NCI-H524 (cell line): ENCODE results near the gene FAM89A.
"Not testable (repeated sequence)": the region's sequence is repeated elsewhere in the genome, so short reads cannot be mapped to it uniquely, and the experiment has no call there.

Source experiments
- DNase-seq, 2 experiments: peaks; one replicate each; lab custom pipeline; 2025; lab: John Stamatoyannopoulos, UW

FAM89A gene

GRCh38 chr1:231055271-231055670 is 15.2 kb upstream of the FAM89A start:
- DNase-seq: no peak

- DNase-seq: no peak
Measured at GRCh38 chr1:231053493-231054162, 13.6 kb upstream of the FAM89A start.

DNA sequence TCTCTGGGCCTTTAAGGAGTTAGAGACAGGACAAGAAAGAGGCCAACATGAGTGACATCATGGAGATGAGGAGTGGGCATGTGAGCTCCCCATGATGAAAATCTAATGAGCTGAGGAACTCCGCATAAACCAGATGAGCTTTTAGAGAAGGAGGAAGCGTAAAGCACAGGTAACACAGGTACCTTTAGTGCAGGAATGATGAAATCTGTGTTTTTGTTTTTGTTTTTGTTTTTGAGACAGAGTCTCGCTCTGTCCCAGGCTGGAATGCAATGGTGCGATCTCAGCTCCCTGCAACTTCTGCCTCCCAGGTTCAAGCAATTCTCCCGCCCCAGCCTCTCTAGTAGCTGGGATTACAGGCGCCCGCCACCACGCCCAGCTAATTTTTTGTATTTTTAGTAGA is 12.7 kb upstream of the FAM89A start:
- no peak for DNase-seq

DNA sequence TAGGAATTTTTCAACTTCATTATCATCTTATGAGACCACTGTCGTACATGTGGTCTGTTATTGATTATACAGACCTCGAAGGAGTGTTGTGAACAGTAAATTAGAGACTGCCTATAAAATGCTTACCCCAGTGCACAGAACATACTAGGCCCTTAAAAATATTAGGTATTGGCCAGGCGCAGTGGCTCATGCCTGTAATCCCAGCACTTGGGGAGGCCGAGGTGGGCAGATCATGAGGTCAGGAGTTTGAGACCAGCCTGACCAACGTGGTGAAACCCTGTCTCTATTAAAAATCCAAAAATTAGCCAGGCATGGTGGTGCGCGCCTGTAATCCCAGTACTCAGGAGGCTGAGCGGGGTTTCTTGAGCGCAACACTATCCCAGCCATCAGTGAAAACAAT is 10.9 kb upstream of the FAM89A start:
- not testable (repeated sequence) for DNase-seq

- DNase-seq: no peak
Measured at GRCh38 chr1:231050395-231050794, 10.3 kb upstream of the FAM89A start.

DNA sequence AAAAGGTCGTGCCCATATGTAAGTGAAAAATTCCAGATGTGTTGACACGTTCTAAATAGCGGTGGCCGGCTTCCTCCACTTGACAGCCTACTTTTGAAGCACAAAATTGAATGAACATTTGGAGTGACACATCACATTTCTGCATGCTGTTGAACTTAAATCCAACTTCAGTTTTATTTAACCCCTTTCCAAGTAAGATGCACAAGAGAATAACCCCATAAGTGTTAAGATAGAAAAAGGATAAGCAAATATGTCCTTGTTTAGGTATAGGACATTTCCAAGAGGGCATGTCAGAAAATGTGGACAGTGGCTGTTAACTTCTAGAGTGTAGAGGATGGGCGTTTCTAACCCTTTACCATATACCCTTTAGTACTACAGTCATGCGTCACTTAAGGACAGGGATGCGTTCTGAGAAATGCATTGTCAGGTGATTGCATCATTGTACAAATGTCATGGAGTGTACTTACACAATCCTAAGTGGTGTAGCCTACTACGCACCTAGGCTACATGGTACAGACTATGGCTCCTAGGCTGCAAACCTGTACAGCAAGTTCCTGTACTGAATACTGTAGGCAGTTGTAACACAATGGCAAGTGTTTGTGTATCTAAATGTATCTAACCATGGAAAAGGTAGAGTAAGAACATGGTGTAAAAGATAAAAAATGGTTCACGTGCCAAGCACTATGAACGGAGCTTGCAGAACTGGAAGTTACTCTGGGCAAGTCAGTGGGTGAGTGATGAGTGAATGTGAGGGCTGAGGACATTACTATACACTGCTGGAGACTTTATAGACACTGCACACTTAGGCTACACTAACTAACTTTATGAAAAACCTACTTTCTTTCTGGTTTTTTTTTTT is 9.3 kb upstream of the FAM89A start:
- no peak for DNase-seq

DNA sequence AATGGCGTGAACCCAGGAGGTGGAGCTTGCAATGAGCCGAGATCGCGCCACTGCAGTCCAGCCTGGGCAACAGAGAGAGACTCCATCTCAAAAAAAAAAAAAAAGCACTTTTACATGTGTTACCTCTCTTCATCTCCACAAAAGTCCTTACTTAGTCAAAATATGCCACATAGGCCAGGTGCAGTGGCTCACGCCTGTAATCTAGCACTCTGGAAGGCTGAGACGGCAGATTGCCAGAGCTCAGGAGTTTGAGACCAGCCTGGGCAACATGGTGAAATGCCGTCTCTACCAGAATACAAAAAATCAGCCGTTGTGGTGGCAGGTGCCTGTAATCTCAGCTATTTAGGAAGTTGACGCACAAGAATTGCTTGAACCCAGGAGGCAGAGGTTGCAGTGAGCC is 8.4 kb upstream of the FAM89A start:
- DNase-seq: not testable (repeated sequence)

DNA sequence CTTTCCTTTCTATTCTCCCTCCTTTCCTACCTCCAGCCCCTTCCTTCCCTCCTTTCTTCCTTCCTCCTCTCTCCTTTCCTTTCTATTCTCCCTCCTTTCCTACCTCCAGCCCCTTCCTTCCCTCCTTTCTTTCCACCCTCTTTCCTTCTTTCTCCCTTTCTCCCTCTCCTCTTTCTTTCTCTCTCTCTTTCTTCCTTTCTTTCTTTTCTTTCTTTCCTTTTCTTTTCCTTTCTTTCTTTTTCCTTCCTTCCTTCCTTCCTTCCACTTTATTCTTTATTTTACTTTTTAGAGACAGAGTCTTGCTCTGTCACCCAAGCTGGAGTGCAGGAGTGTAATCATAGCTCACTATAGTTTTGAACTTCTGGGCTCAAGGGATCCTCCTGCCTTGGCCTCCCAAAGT is 7.5 kb upstream of the FAM89A start:
- DNase-seq: not testable (repeated sequence)

DNA sequence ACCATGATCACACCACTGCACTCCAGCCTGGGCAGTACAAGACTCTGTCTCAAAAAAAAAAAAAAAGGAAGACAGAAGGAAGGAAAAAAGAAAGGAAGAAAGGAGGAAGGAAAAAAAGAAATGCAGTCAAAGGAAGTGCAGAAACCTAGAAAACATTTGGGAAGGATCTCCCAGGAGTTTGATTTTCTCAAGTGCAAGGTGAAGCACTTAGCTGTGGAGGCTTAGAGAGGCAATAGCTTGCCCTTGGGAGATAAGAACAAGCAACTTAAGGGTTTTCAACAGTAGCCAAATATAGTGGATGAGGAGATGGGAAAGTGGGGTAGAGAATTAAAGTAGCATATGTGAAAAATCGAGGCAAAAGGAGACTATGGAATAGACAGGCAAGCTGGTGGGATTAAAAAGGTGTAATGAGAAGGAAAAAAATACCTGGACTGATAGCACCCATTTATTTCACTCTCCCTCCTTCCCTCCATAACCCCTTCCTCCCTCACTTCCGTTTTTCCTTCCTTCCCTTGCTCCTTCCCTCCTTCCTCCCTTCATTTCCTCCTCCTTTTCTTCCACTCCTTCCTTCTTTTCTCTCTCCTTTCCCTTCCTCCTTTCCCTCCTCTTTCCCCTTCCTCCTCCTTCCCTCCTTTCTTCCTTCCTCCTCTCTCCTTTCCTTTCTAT is 6.8 kb upstream of the FAM89A start:
- DNase-seq: no peak

- DNase-seq: not testable (repeated sequence)
Measured at GRCh38 chr1:231045921-231046729, 6.1 kb upstream of the FAM89A start.

DNA sequence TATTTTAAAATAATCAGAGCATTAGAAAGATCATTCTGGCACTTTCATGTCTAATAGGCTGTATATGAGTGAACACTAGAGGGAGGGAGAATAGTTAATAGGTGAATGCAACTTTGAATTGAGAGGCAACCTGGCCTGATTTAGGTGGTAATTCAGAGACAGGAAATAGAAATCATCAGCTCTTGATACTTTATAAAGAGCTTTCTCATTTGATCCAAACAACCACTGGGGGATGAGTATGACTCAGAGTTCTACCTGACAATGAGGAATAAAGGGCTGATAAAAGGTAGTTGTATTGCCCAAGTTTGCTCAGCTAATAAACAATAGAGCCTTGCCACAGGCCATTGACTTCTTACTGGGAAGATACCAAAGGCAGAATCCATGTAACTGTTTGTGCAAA is 5.2 kb upstream of the FAM89A start:
- no peak for DNase-seq

GRCh38 chr1:231044588-231044987 is 4.5 kb upstream of the FAM89A start:
- DNase-seq: no peak

- DNase-seq: no peak
Measured at GRCh38 chr1:231041719-231042261, 1.7 kb upstream of the FAM89A start.

DNA sequence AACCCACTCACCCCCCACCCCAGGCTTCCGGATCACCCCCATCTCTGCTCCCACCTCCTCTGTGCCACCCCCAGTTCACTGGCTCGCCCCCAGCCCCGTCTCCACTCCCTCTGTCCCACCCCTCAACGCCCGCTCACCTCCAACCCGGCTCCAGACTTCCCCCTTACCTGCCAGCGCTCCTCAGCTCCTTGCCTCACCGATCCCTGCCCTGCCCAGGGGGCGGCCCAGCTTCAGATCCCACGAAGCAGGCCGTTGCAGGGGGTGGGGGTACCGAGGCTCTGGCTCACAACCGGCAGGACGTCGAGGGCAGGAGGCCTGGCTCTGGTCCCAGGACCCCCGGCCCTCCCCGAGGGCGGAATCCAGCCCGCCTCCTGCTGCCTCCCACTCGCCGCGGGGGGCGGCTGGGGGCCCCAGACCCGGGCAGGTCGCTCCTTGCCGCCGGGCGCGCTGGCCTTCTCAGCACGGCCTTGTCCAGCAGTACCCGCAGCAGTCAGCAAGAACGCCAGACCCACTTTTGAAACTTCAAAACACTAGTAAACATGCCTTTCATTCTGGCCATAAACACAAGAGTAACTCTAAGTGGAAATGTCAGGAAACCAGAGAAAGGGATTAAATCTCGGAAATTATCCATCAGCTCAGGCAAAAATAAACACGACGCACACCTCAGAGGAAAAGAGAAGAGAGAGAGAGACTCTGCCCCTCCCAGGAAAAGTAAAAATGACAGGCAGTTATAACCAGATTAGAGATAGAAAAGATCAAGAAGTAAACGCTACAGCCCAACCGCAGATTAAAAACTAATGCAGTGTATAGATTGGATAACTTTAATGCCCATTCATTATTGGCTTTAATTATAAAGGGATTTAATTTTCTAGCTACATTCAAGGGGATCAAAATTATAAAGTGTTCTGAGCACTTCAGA is 1.0 kb upstream of the FAM89A start:
- peak in 1 of 2 experiments; percentile 3 for DNase-seq

- DNase-seq: peak; percentile 25 to 64
Measured at GRCh38 chr1:231039161-231040018, 664 bp downstream of the FAM89A start.

GRCh38 chr1:231037585-231038517 is 2.2 kb downstream of the FAM89A start:
- DNase-seq: no peak

- no peak for DNase-seq
Measured at GRCh38 chr1:231036416-231036815, 3.6 kb downstream of the FAM89A start.

DNA sequence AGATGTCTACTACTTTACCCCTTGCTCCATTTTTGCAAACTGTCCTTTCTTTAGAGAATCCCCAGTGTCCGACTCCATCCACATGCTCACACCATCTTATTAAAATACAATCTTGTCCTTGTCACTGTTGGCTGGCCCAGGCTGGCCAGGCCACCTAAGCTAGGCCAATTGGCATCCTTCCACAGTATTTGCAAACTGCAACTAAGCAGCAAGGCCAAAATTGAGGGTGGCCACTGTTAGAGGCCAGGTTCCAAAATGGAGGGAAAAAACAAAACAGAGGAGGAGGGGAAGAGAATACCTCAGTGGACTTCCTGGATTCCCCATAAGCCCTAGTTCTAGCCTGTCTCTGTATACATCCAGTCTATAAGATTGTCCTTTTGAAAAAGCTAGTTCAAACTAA is 4.3 kb downstream of the FAM89A start:
- no peak for DNase-seq

DNA sequence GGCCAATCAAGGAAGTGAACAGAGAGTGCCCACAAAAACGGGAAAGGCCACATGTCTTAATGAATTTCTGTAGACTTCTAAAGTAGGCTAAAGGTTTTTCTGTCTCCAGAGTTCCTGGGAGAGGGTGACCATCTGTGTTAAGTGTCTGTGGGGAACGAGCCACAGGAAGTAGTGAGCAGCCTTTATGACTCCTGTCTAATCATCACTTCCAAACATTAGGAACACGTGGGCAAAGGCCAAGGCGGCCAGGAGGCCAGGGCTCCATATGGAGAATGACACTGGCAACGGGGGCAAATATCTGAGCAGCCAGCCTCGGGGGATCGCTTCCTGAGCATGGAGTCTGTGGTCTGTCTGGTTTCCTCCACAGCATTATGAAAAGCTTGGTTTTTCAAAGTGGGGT is 7.1 kb downstream of the FAM89A start:
- no peak for DNase-seq
